ENCODE measurements around the gene MAP3K1. TPM values are rescaled to one million over a fixed set of nuclear protein-coding genes. Genes with fewer than 3 reads are reported as not detected.

Gene MAP3K1
- total and polyA plus RNA-seq, 9 of the 15 experiments (the other 6 are each of a cell fraction or from before 2014, with no cell fraction given): 3.9 to 13.9 (median 7.5) TPM

GRCh38 chr5:56910210-56910965 lies 95.0 kb downstream of the MAP3K1 start:
- Histone ChIP-seq H3K27ac (ENCODE audit: extremely low read depth, low read depth, low read length) (peak overlapping the region; percentile 97), H3K36me3 (ENCODE audit: control insufficient read depth, insufficient read depth, low read length) (peaks cover 7% of the 10 kb centered on the region; the same call in 2 of the 3 replicates), H3K27me3 (ENCODE audit: control insufficient read depth in 2 of 2, insufficient read depth in 2 of 2, low read length in 2 of 2) (no peaks in the 10 kb centered on the region), H3K79me2 (ENCODE audit: control insufficient read depth, insufficient read depth, low read length) (peaks cover 14% of the 10 kb centered on the region; the same call in 2 of the 3 replicates), H3K9me3 (replicated peaks; ENCODE audit: control insufficient read depth, insufficient read depth, low read depth, low read length) (no peaks in the 10 kb centered on the region), H3K4me1 (replicated peaks in 1 of 2; ENCODE audit: control insufficient read depth in 2 of 2, insufficient read depth in 2 of 2, low read length in 2 of 2) (peaks cover 0 to 7% of the 10 kb centered on the region in 2 experiments; a peak in 3 of 5 replicates), H3K9ac (ENCODE audit: insufficient read depth in 1 of 2, low read depth in 2 of 2, low read length in 2 of 2) (peak overlapping the region; percentile 97 to 98), H3K9me1 (ENCODE audit: control insufficient read depth, insufficient read depth, low read length) (no peaks in the 10 kb centered on the region), H4K20me1 (replicated peaks; ENCODE audit: control insufficient read depth, insufficient read depth, low read length) (no peaks in the 10 kb centered on the region), H3K4me2 (ENCODE audit: insufficient read depth, low read length) (peak overlapping the region; percentile 97), H3K4me3 (peak overlapping the region; percentile 64), H2AFZ (ENCODE audit: low read depth, low read length) (peak overlapping the region; percentile 98)
- DNase-seq (ENCODE audit: extremely low read depth in 1 of 4, low spot score in 3 of 4) (peak in 2 of 4 experiments; percentile 21 to 68), FAIRE-seq (peak; percentile 37), ATAC-seq (peak; percentile 16)
- ChIA-PET POLR2A (interaction anchor here (0.6 to 2.8 kb wide), 19 partner anchors 9 to 309 kb away, joined by 3 to 21 read pairs (median 4); no protein-coding TSS in a partner anchor), CTCF (ENCODE audit: low intra/inter-chr PET ratio) (no interaction called here)
- intact Hi-C loops (cut with micrococcal nuclease) (no loop called here), in situ Hi-C loops (cut with MboI) (no loop called here)
- BruUV-seq (replicated peaks): TSS peak; percentile 85
- under 1% methylated on average over 28 of the region's 29 CpGs for WGBS (ENCODE audit: insufficient coverage, low coverage, missing lambda C conversion rate)
- peak; percentile 60; the same call in 1 of the 2 replicates for TF ChIP-seq TAF7 (tag; IDR thresholded peaks at IDR 0.05)
- TF ChIP-seq ZNF24 (IDR thresholded peaks at IDR 0.05): 0 out of 2 replicates have a peak, but pooled peaks have one; percentile 31
- no peak for TF ChIP-seq ASH1L (IDR thresholded peaks at IDR 0.05; ENCODE audit: borderline replicate concordance, low read depth, partially characterized antibody)
- TF ChIP-seq ZNF511 (CRISPR knock-in tag; IDR thresholded peaks at IDR 0.05): 0 out of 2 replicates have a peak, but pooled peaks have one; percentile 60
- no peak for TF ChIP-seq PTRF (tag; IDR thresholded peaks at IDR 0.05)
- TF ChIP-seq THRAP3 (IDR thresholded peaks at IDR 0.05; ENCODE audit: borderline replicate concordance): peak; percentile 24; the same call in 1 of the 2 replicates
- TF ChIP-seq CREB1 (IDR thresholded peaks at IDR 0.05): no peak; the same call in 1 of the 2 replicates
- TF ChIP-seq CREB1 (CRISPR knock-in tag; IDR thresholded peaks at IDR 0.05): peak; percentile 43
- 0 out of 2 replicates have a peak, but pooled peaks have one; percentile 27 for TF ChIP-seq MIER1 (IDR thresholded peaks at IDR 0.05; ENCODE audit: low read depth)
- TF ChIP-seq CXXC5 (CRISPR knock-in tag; IDR thresholded peaks at IDR 0.05): peak; percentile 48; the same call in 1 of the 2 replicates
- TF ChIP-seq ZNF696 (CRISPR knock-in tag; conservative IDR thresholded peaks at IDR 0.05): no peak
- TF ChIP-seq AFF1 (IDR thresholded peaks at IDR 0.05; ENCODE audit: low read depth in 1 of 2, partially characterized antibody in 2 of 2): peak in 1 of 2 experiments; percentile 43
- TF ChIP-seq FOSL1 (tag; conservative IDR thresholded peaks at IDR 0.05): no peak
- TF ChIP-seq MYC (IDR thresholded peaks at IDR 0.05; ENCODE audit: low read depth, low read length): peak; percentile 75
- peak; percentile 91 for TF ChIP-seq MYC (CRISPR knock-in tag; IDR thresholded peaks at IDR 0.05; ENCODE audit: borderline replicate concordance, low read depth)
- TF ChIP-seq ZFP1 (CRISPR knock-in tag; IDR thresholded peaks at IDR 0.05): no peak
